ENCODE data around the gene GFRA4.
A peak's percentile ranks its signal among the peaks of the same experiment; 100 is the strongest.

The GFRA4 gene

DNA sequence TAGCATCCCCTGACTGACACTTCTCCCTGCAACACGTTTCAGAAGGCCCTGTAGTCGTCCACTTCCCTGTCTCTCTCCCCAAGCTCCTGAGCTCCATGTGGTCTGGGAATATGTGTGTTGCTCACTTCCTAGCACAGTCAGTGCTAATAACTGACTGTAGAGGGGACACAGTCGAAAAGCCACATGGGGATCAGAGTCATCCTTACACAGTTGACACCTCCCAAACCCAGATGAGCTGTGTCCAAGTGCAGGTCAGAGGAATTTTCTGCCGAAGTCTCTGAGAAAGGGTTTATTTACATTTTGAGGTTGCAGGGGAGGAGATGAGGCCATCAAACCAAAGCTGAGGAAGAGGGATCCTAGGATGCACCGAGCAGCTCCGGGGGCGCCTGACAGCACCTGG lies 22.1 kb upstream of the GFRA4 start:
- ATAC-seq, result no peak

GRCh38 chr20:3681931-3682781 lies 19.0 kb upstream of the GFRA4 start, which contains the start of gene ADAM33:
ADAM33 (minus strand) TSS chr20:3682010; CDS start chr20:3682004, 6 bp downstream.
- ATAC-seq, result no peak
- TF ChIP-seq ESRRG (CRISPR knock-in tag; IDR thresholded peaks at IDR 0.05) (no peak), ARNTL (CRISPR knock-in tag; IDR thresholded peaks at IDR 0.05; ENCODE audit: borderline replicate concordance, low read depth) (no peak)

More for the DNA sequence above, 22.1 kb upstream of the GFRA4 start:
- TF ChIP-seq OSR1 (CRISPR knock-in tag; IDR thresholded peaks at IDR 0.05) (no peak), GLIS3 (CRISPR knock-in tag; IDR thresholded peaks at IDR 0.05) (no peak), BACH2 (CRISPR knock-in tag; IDR thresholded peaks at IDR 0.05; ENCODE audit: borderline replicate concordance) (no peak), ZC3H10 (CRISPR knock-in tag; IDR thresholded peaks at IDR 0.05) (no peak), TSHZ2 (CRISPR knock-in tag; IDR thresholded peaks at IDR 0.05) (no peak)

DNA sequence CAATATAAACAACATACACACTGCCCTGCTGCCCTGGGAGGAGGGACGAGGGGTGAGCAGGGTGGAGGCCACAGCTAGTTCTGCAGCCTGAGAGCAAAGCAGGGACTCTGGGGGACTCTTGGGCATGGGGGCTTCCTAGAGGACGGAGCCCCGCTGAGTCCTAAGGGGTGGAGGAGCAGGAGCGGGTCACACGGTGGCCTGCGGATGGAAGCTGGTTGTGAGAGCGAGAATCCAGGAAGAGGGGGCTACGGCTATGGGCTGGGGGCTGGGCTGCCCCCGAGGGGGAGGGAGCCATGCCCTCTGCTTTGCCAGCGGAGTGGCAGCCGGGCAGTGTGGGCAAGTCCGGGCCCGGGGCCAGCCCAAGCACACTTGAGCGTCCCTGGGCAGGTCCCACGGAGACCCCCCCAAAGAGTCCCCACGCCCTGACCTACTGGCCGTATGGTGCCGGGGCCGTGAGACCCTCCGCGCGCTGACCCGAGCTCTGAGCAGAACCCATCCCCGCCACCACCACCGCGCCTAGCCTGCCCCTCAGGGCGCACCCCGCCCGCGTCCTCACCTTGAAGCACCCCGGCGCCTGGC lies 18.2 kb upstream of the GFRA4 start:
- no peak for TF ChIP-seq ZFP30 (CRISPR knock-in tag; IDR thresholded peaks at IDR 0.05)
- ATAC-seq, result no peak

- TF ChIP-seq ZNF8 (CRISPR knock-in tag; IDR thresholded peaks at IDR 0.05), result no peak
- TF ChIP-seq ZC3H10 (CRISPR knock-in tag; IDR thresholded peaks at IDR 0.05), result no peak
- no peak for ATAC-seq
These were observed 17.6 kb upstream of the GFRA4 start for GRCh38 chr20:3680701-3681351.

GRCh38 chr20:3679749-3680700 lies 16.8 kb upstream of the GFRA4 start:
- peak; percentile 70 for ATAC-seq

More at GRCh38 chr20:3679749-3680700, 16.8 kb upstream of the GFRA4 start:
- TF ChIP-seq TSHZ2 (CRISPR knock-in tag; IDR thresholded peaks at IDR 0.05) (no peak), BACH2 (CRISPR knock-in tag; IDR thresholded peaks at IDR 0.05; ENCODE audit: borderline replicate concordance) (no peak), SNAI2 (CRISPR knock-in tag; IDR thresholded peaks at IDR 0.05) (no peak), ZNF70 (CRISPR knock-in tag; IDR thresholded peaks at IDR 0.05) (no peak), ZFP3 (CRISPR knock-in tag; IDR thresholded peaks at IDR 0.05) (no peak), ARNTL (CRISPR knock-in tag; IDR thresholded peaks at IDR 0.05; ENCODE audit: borderline replicate concordance, low read depth) (no peak), TOX (CRISPR knock-in tag; IDR thresholded peaks at IDR 0.05; ENCODE audit: borderline replicate concordance) (no peak), ISL1 (CRISPR knock-in tag; IDR thresholded peaks at IDR 0.05) (no peak), RARB (CRISPR knock-in tag; IDR thresholded peaks at IDR 0.05) (no peak), GLIS3 (CRISPR knock-in tag; IDR thresholded peaks at IDR 0.05) (no peak), ZC3H10 (CRISPR knock-in tag; IDR thresholded peaks at IDR 0.05) (no peak), OSR1 (CRISPR knock-in tag; IDR thresholded peaks at IDR 0.05) (no peak), CSRNP3 (CRISPR knock-in tag; IDR thresholded peaks at IDR 0.05) (no peak)
- TF ChIP-seq, protein P1, sequence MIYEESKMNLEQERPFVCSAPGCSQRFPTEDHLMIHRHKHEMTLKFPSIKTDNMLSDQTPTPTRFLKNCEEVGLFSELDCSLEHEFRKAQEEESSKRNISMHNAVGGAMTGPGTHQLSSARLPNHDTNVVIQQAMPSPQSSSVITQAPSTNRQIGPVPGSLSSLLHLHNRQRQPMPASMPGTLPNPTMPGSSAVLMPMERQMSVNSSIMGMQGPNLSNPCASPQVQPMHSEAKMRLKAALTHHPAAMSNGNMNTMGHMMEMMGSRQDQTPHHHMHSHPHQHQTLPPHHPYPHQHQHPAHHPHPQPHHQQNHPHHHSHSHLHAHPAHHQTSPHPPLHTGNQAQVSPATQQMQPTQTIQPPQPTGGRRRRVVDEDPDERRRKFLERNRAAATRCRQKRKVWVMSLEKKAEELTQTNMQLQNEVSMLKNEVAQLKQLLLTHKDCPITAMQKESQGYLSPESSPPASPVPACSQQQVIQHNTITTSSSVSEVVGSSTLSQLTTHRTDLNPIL (CRISPR knock-in tag; IDR thresholded peaks at IDR 0.05; ENCODE audit: low read depth), result no peak
